HG03457 (cell line): ENCODE data around the gene RPUSD1.
"Not testable (repeated sequence)": the region's sequence is repeated elsewhere in the genome, so short reads cannot be mapped to it uniquely, and the experiment has no call there.

Source experiments
- ATAC-seq: cut with Tn5 transposase; IDR thresholded peaks from one replicate; pipeline ENCODE4 v1.9.1; 2021; ENCODE audit warnings: moderate number of reproducible peaks; ENCODE audit not compliant: unreplicated experiment

The RPUSD1 gene

DNA sequence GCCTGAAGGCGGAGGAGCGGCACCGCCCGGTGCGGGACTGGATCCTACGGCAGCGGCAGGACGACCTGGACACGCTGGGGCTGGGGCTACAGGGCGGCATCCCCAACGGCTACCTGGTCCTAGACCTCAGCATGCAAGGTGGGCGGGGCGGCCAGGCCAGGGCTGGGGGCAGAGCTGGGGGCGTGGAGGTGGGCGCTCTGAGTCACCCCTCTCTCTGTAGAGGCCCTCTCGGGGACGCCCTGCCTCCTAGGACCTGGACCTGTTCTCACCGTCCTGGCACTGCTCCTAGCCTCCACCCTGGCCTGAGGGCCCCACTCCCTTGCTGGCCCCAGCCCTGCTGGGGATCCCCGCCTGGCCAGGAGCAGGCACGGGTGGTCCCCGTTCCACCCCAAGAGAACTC, 19.8 kb downstream of the RPUSD1 start:
- no peak for ATAC-seq

GRCh38 chr16:767743-768235, 20.4 kb downstream of the RPUSD1 start:
- no peak for ATAC-seq

GRCh38 chr16:766820-767640, 21.2 kb downstream of the RPUSD1 start:
- ATAC-seq: no peak

- no peak for ATAC-seq
These were observed 22.0 kb downstream of the RPUSD1 start for GRCh38 chr16:766008-766819.

GRCh38 chr16:765488-765865, 22.7 kb downstream of the RPUSD1 start:
- ATAC-seq: no peak

DNA sequence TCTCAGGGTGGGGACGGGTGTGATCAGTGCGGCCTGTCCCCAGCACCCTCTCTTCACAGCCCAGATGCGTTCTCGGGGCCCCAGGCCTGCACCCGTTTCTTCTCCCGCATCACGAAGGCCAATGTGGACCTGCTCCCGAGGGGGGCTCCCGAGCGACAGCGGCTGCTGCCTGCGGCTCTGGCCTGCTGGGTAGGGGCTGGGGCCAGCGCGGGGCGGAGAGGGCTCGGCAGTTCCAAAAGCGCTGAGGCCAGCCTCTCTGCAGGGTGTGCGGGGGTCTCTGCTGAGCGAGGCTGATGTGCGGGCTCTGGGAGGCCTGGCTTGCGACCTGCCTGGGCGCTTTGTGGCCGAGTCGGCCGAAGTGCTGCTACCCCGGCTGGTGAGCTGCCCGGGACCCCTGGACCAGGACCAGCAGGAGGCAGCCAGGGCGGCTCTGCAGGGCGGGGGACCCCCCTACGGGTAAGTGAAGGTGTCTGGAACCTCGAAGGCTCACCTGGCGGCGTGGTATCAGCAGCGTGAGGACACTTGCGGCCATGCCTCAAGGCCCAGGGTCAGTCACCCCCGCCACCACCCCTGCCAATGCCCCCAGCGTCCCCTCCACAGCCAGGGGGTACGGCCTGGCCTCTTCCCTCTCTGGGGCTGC, 23.2 kb downstream of the RPUSD1 start:
- no peak for ATAC-seq

DNA sequence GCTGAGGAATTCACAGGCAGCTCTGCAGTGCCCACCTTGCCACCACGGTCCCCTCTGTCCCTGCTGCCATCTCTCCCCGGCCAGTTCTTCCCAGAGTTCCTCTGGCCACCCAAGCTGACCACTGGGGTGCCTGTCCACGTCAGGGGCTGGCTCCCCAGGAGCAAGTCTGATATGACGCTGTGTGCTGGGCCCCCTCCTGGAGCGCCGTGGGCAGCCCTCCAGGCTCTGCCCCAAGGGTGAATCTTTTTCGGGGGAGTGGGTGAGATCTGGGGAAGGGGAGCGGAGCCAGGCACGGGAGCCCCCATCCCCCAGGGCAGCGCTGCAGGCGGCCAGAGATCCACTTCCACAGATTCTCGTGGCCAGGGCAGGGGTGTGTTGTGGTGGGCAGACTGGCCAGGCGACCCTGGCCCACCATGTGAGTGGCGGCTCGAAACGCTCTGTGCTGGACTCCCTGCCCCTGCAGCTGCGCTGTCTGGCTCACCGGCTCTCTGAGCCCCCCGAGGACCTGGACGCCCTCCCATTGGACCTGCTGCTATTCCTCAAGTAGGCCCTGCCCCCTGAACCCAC, 23.9 kb downstream of the RPUSD1 start:
- ATAC-seq: no peak

- no peak for ATAC-seq
These were observed 24.6 kb downstream of the RPUSD1 start for GRCh38 chr16:763369-764183.

GRCh38 chr16:762595-763268, 25.4 kb downstream of the RPUSD1 start:
- ATAC-seq: no peak

- no peak for ATAC-seq
These were observed 26.3 kb downstream of the RPUSD1 start for GRCh38 chr16:761625-762513.

DNA sequence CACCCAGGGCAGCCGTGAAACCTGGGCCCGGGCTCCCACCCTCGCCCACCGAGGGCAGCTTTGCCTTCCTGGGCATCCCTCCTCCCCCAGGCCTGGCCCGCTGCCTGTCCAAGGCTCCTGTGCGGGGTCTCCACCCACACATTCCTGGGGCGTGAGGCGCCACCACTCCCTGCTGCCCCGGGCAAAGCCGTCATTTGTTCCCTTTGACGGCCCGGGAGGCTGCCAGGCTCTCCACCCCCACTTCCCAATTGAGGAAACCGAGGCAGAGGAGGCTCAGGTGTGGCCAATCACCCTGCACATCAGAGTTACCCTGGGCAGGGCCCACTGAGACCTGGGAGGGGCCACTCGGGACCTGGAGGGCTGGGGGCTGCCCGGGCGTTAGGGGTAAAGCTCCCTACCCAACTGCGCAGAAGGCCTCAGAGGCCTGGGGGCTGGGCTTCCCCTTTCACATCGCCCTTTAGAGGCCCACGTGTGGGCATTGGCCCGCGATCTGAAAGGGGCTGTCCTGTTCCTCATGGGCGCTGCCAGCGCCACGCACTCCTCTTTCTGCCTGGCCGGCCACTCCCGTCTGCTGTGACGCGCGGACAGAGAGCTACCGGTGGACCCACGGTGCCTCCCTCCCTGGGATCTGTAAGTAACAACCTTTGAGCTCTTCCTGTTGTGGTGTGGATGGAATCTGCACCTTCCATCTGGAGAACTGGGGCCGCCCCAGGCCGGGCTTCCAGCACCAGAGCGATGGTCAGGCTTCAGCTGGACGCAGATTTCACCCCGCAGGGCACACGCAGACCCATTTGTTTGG, 27.4 kb downstream of the RPUSD1 start, which contains the start of gene MSLN:
Gene MSLN, plus strand, starts transcription at position 190 of the 799 bp plus-strand sequence. CDS start 1,947 bp downstream, outside the sequence.
- no peak for ATAC-seq

GRCh38 chr16:760065-760464, 28.1 kb downstream of the RPUSD1 start:
- ATAC-seq: no peak

DNA sequence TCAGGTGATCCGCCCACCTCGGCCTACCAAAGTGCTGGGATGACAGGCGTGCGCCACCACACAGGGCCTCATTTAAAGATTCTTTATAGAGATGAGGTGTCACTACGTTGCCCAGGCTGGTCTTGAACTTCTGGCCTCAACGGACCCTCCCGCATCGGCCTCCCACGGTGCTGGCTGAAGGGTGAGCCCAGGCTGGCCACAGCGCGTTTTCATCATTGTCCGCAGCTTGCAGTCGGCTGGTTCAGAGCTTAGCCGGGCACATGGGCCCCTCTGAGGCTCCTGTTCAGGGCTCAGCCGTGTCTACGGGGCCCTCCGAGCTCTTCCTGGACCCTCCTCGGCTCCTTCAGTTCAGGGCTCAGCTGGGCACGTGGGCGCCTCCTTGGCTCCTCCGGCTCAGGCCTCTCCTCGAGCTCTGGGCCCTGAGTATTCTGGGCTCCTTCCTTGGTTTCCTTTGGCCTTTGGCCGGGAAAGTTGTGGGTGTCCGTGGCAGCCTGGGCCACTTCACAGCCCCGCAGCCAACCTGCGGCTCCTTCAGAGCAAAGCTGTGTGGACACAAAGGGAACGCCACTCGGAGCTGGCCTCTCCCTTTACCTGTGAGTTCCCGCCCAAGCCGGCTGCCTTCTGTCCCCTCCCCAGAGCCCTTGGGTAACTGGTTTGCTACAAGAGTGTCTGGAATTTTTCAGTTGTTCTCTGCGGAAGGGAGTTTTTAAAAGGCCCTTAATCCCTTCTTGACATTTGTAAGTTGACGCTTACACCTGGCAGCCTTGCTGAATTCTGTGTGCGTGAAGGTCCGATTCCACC, 28.9 kb downstream of the RPUSD1 start:
- ATAC-seq: no peak

- no peak for ATAC-seq
These were observed 31.8 kb downstream of the RPUSD1 start for GRCh38 chr16:756428-756827.

- no peak for ATAC-seq
These were observed 33.5 kb downstream of the RPUSD1 start for GRCh38 chr16:754656-755055.

GRCh38 chr16:754121-754607, 34.0 kb downstream of the RPUSD1 start:
- not testable (repeated sequence) for ATAC-seq

DNA sequence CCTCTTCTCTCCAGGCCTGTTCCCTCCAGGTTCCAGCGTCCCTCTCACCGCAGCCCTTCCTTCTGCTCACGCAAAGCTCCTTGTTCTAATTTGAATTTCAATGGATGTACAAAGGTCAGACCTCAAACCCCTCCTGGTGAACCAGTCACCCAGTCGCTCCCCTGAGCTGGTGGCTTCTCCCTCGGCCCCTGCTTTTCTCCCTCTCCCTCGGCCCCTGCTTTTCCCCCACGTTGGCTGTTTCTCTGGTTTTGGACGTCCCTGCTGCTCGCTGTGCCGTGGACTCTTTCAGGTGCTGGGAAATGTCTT, 36.2 kb downstream of the RPUSD1 start:
- ATAC-seq: no peak
